Upper lobe of left lung (tissue), 6 donors: ENCODE measurements around the gene MYT1. TPM values are rescaled to one million over a fixed set of nuclear protein-coding genes. Genes with fewer than 3 reads are reported as not detected.

Experiments used
- ATAC-seq, 2 donors: fragments of 200-7000 bp; cut with Tn5 transposase; one replicate each; pipeline ENCODE4 v1.9.1; 2022; ENCODE audit warnings: mild to moderate bottlenecking in 2 of 2, moderate library complexity in 2 of 2; ENCODE audit not compliant: low FRiP score in 2 of 2
- DNase-seq, 2 donors: peaks; one replicate each; pipeline ENCODE4 v3.0.0-alpha.2; 2019 to 2020
- H3K27ac ChIP-seq, 4 donors: fragments of 200-600 bp; sonication (generic); one replicate each; pipeline ENCODE4 v1.5.1; 2016 to 2019
- H3K27me3 ChIP-seq, 4 donors: fragments of 200-600 bp; sonication (generic); one replicate each; pipeline ENCODE4 v1.5.1; 2017 to 2019
- H3K36me3 ChIP-seq, 4 donors: fragments of 200-600 bp; sonication (generic); one replicate each; pipeline ENCODE4 v1.5.1; 2016 to 2019
- H3K4me1 ChIP-seq, 4 donors: fragments of 200-600 bp; sonication (generic); one replicate each; pipeline ENCODE4 v1.5.1; 2018 to 2019
- H3K4me3 ChIP-seq, 4 donors: fragments of 200-600 bp; sonication (generic); one replicate each; pipeline ENCODE4 v1.5.1; 2017 to 2019; ENCODE audit warnings: mild to moderate bottlenecking in 2 of 4, moderate library complexity in 1 of 4
- H3K9me3 ChIP-seq, 4 donors: fragments of 200-600 bp; sonication (generic); one replicate each; pipeline ENCODE4 v1.5.1; 2018 to 2019
- EP300 ChIP-seq, 4 donors: sonication (generic); formaldehyde crosslinking; IDR thresholded peaks; one replicate each; pipeline ENCODE4 v1.5.1; 2017; ENCODE audit warnings: antibody characterized with exemption in 4 of 4, control low read depth in 2 of 4
- POLR2A ChIP-seq, 4 donors: fragments of 450-650 bp; IDR thresholded peaks; one replicate each; pipeline ENCODE4 v1.5.1; 2016 to 2017; ENCODE audit warnings: antibody characterized with exemption in 4 of 4, mild to moderate bottlenecking in 2 of 4
- POLR2AphosphoS5 ChIP-seq, 2 donors: sonication (generic); formaldehyde crosslinking; IDR thresholded peaks; one replicate each; pipeline ENCODE4 v1.5.1; 2017; ENCODE audit warnings: antibody characterized with exemption in 2 of 2
- WGBS, 2 donors: methylation state at CpG; one replicate each; pipeline ENCODE4 v1.1.5; 2017 to 2018; 5-methylcytosine and 5-hydroxymethylcytosine counted together
- total RNA-seq, 6 donors: library from RNA; depleted of rRNA in 4 of 6; stranded (reverse); fragments of >200 nt in 4 of 6; gene quantifications; one replicate each; pipeline versions ENCODE4 v1.1.0 to v1.2.1, GENCODE V29; 2016 to 2021
- TF ChIP-seq, protein P1 (sequence below), 6 experiments: fragments of 450-650 bp in 4 of 6; fragments of 200-600 bp in 2 of 6; sonication (generic) in 2 of 6; IDR thresholded peaks; one replicate each; pipeline ENCODE4 v1.5.1; 2016 to 2019; ENCODE audit warnings: antibody characterized with exemption in 6 of 6
- donor health status: DM: no; HTN: no; CAD: no; lungs with moderate emphysema.
- donor health status: DM: no; HTN: yes; CAD: no; lungs with severe emphysema.

Gene MYT1
- total RNA-seq, 6 donors from 2014 or later = 0.09 to 3.1 TPM; not detected in 4

DNA sequence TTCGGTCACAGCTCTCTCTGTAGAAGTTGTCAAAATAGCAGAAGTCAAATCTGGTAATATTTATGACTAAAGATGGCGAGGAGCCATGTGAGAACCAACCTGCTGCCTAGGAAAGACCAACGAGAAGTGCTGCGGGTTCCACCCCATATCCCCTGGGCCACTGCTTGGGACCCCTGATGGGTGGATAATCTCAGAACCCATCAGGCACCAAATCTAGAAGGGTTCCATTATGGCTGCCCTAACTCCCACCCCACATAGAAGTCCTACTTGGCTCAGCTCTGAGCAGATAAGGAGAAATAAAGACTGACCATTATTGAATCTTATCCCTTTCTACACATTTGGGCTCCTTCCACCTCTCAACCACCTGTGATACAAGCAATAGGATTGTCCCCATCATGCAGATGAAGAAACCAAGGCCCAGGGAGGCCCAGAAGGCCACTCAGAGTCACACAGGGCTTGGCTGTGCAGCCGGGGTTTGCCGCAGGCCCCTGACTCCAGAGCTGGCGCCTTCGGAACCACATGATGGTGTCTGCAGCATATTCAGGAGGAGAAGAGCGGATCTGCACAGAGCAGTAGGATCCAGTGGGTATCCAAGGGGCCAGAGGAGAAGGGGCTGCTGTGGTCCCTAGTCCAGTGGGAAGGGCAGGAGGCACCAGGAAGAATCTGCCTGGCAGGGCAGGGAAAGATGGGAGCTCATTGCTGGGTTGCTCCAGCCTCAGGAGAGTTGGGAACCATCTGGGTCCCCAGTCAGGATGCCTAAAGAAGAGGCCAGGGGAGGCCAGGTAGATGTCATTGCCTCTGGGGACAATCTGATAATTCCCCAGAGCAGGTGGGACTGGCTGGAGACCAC lies 81.7 kb downstream of the MYT1 start:
- DNase-seq (no peak), ATAC-seq (no peak)
- Histone ChIP-seq H3K4me3 (no peak overlapping the region), H3K27me3 (no peaks in the 10 kb centered on the region), H3K27ac (no peak overlapping the region), H3K4me1 (no peaks in the 10 kb centered on the region), H3K36me3 (no peaks in the 10 kb centered on the region), H3K9me3 (no peaks in the 10 kb centered on the region)
- TF ChIP-seq POLR2AphosphoS5 (IDR thresholded peaks at IDR 0.05) = no peak
- no peak for TF ChIP-seq POLR2A (IDR thresholded peaks at IDR 0.05)
- no peak for TF ChIP-seq EP300 (IDR thresholded peaks at IDR 0.05)
- TF ChIP-seq, protein P1, sequence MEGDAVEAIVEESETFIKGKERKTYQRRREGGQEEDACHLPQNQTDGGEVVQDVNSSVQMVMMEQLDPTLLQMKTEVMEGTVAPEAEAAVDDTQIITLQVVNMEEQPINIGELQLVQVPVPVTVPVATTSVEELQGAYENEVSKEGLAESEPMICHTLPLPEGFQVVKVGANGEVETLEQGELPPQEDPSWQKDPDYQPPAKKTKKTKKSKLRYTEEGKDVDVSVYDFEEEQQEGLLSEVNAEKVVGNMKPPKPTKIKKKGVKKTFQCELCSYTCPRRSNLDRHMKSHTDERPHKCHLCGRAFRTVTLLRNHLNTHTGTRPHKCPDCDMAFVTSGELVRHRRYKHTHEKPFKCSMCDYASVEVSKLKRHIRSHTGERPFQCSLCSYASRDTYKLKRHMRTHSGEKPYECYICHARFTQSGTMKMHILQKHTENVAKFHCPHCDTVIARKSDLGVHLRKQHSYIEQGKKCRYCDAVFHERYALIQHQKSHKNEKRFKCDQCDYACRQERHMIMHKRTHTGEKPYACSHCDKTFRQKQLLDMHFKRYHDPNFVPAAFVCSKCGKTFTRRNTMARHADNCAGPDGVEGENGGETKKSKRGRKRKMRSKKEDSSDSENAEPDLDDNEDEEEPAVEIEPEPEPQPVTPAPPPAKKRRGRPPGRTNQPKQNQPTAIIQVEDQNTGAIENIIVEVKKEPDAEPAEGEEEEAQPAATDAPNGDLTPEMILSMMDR (IDR thresholded peaks at IDR 0.05) = no peak
- 82 to 84% methylated on average over 9 of the region's 9 CpGs for WGBS, 2 donors

DNA sequence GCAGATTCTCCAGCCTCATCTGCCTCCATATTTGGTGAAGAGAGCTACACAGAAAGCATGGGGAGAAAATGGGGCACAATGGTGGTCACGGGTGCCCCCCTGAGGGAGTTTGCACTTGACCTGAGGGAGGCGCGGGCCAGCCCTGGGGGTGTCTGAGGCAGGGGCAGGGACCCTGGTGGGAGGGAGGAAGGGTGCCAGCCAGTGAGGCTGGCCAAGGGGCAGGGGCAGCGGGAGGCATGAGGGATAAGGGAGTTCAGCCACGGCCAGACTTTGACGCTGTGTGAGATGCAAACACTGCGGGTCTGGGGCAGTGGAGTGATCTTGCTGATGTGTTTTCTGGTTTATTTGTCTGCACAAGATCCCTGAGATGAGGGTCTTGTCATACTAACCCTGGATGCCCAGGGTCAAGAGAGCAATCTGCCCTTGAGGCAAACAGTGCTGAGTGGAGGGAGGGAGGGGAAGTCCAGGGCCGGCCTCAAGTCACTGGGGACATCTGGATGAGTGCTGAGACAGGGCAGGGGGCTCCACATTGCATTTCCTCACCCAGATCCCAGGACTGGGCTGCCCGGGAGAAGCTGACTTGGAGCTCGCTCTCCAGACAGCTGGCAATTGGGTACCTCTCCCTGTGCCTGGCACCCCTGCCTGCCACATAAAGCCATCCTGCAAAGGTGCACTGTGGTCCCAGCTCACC lies 82.5 kb downstream of the MYT1 start:
- no peak for DNase-seq
- Histone ChIP-seq H3K27me3 (no peaks in the 10 kb centered on the region), H3K36me3 (no peaks in the 10 kb centered on the region), H3K4me3 (no peak overlapping the region), H3K4me1 (no peaks in the 10 kb centered on the region), H3K9me3 (no peaks in the 10 kb centered on the region), H3K27ac (no peak overlapping the region)
- no peak for ATAC-seq
- TF ChIP-seq EP300 (IDR thresholded peaks at IDR 0.05) (no peak), POLR2A (IDR thresholded peaks at IDR 0.05) (no peak), POLR2AphosphoS5 (IDR thresholded peaks at IDR 0.05) (no peak)
- TF ChIP-seq, protein P1 (IDR thresholded peaks at IDR 0.05) = no peak
- 69 to 76% methylated on average over 9 to 10 of the region's 10 CpGs for WGBS, 2 donors

DNA sequence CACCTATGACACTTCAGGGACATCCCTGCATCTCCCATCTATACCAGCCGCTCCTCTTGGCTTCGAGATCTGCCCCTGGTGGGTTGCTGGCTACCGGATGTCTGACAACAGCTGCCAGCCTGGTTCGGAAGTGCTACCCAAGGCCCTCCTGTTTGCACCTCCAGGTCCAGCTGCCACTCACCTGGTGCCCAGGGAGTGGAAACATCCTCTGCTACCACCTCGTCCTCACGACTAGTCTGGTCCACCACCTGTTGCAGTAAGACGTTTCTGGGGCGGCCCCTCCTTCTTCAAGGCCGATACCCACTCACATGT lies 83.0 kb downstream of the MYT1 start:
- DNase-seq (no peak), ATAC-seq (no peak)
- Histone ChIP-seq H3K27me3 (no peaks in the 10 kb centered on the region), H3K9me3 (no peaks in the 10 kb centered on the region), H3K36me3 (no peaks in the 10 kb centered on the region), H3K4me1 (no peaks in the 10 kb centered on the region), H3K4me3 (no peak overlapping the region), H3K27ac (no peak overlapping the region)
- 77 to 92% methylated on average over 9 of the region's 9 CpGs for WGBS, 2 donors
- TF ChIP-seq POLR2A (IDR thresholded peaks at IDR 0.05) (no peak), POLR2AphosphoS5 (IDR thresholded peaks at IDR 0.05) (no peak), EP300 (IDR thresholded peaks at IDR 0.05) (no peak)
- TF ChIP-seq, protein P1 (IDR thresholded peaks at IDR 0.05) = no peak

DNA sequence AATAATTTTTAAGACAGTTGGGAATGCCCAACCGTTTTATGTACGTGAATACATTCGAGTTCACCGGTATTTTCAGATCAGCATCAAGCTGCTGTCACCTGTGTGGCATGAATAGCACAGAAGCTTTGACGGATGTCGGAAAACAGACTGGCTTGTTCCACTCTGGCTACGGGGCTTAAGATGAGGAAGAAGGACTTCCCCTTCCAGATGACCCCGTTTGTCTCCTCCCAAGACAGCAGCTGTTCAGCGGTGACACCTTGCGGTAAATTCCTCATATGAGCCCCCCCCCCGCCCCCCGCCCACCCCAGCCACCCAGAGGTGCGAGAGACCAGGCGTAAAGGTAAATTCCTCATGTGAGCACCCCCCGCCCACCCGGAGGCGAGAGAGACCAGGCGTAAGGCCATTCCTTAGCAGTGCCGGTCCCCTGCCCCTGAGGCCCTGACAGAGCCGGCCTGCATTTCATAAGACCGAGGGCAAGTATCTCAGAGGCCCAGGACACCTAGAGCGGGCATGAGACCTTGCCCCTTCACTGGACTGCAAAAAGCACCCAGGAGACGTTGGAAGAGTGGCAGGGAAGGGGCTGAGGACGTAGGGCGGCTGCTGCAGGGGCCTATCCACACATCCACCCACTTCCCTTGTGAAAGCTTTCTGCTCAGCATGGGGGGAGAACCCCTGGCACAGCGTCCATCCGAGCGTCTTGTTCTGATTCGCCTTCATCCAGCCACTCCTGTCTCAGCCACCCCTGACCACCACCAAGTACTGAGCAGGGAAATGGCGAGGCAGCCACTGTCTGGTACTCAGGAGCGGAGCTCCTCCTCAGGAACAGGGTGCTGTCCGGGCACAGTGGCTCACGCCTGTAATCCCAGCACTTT lies 84.0 kb downstream of the MYT1 start:
- no peak for TF ChIP-seq POLR2AphosphoS5 (IDR thresholded peaks at IDR 0.05)
- TF ChIP-seq, protein P1 (IDR thresholded peaks at IDR 0.05) = no peak
- no peak for TF ChIP-seq EP300 (IDR thresholded peaks at IDR 0.05)
- no peak for TF ChIP-seq POLR2A (IDR thresholded peaks at IDR 0.05)
- Histone ChIP-seq H3K4me1 (no peaks in the 10 kb centered on the region), H3K4me3 (no peak overlapping the region), H3K27me3 (no peaks in the 10 kb centered on the region), H3K27ac (no peak overlapping the region), H3K9me3 (no peaks in the 10 kb centered on the region), H3K36me3 (no peaks in the 10 kb centered on the region)
- ATAC-seq = no peak
- DNase-seq = no peak
- 65 to 73% methylated on average over 20 to 33 of the region's 33 CpGs for WGBS, 2 donors
